Neural cell (in vitro differentiated cells): ENCODE data around the gene CACNA1H. TPM values are rescaled to one million over a fixed set of nuclear protein-coding genes. Genes with fewer than 3 reads are reported as not detected.

ENCODE experiments used
- H2AFZ ChIP-seq: fragments of 200-600, 300-800 bp; sonication (generic), shearing (Covaris generic); 2 replicates; pipeline ENCODE4 v1.6.0; 2014; ENCODE audit warnings: low read depth, mild to moderate bottlenecking, antibody characterized with exemption, low read length, moderate library complexity
- H3F3A ChIP-seq: fragments of 200-600 bp; shearing (Covaris generic); 2 replicates; pipeline ENCODE4 v1.6.1; 2016; ENCODE audit warnings: mild to moderate bottlenecking, moderate library complexity, mixed read lengths, antibody characterized with exemption, low read length; ENCODE audit not compliant: insufficient read depth, poor library complexity, severe bottlenecking
- H3K27ac ChIP-seq: fragments of 200-600, 300-800 bp; sonication (generic), shearing (Covaris generic); 2 replicates; pipeline ENCODE4 v1.5.1; 2014; ENCODE audit warnings: mild to moderate bottlenecking, low read length, moderate library complexity
- H3K27me3 ChIP-seq: fragments of 300-800, 200-600 bp; sonication (generic), shearing (Covaris generic); 2 replicates; pipeline ENCODE4 v1.6.0; 2014; ENCODE audit warnings: mild to moderate bottlenecking, low read depth, low read length, moderate library complexity; ENCODE audit not compliant: insufficient read depth
- H3K36me3 ChIP-seq: fragments of 300-800, 200-600 bp; sonication (generic), shearing (Covaris generic); 2 replicates; pipeline ENCODE4 v1.5.1; 2014; ENCODE audit warnings: mild to moderate bottlenecking, antibody characterized with exemption, low read length, moderate library complexity; ENCODE audit not compliant: insufficient read depth
- H3K4me2 ChIP-seq: fragments of 300-800, 200-600 bp; sonication (generic), shearing (Covaris generic); 2 replicates; pipeline ENCODE4 v1.6.0; 2014; ENCODE audit warnings: mild to moderate bottlenecking, low read length
- H3K4me3 ChIP-seq: fragments of 300-800, 200-600 bp; sonication (generic), shearing (Covaris generic); 2 replicates; pipeline ENCODE4 v1.5.1; 2014; ENCODE audit warnings: mild to moderate bottlenecking, low read length, moderate library complexity
- H3K79me2 ChIP-seq: fragments of 200-600 bp; shearing (Covaris generic); replicated peaks from 2 replicates; pipeline ENCODE4 v1.6.0; 2014; ENCODE audit warnings: mild to moderate bottlenecking, low read length, moderate library complexity; ENCODE audit not compliant: insufficient read depth
- H3K9ac ChIP-seq: fragments of 300-800, 200-600 bp; sonication (generic), shearing (Covaris generic); 2 replicates; pipeline ENCODE4 v1.6.1; 2016; ENCODE audit warnings: mild to moderate bottlenecking, low read length, mixed read lengths
- H3K9me2 ChIP-seq: fragments of 200-600 bp; shearing (Covaris generic); 2 replicates; pipeline ENCODE4 v1.6.1; 2016; ENCODE audit warnings: mild to moderate bottlenecking, low read length, mixed read lengths; ENCODE audit not compliant: insufficient read depth
- H3K9me3 ChIP-seq: fragments of 200-600, 300-800 bp; sonication (generic), shearing (Covaris generic); 2 replicates; pipeline ENCODE4 v1.6.1; 2016; ENCODE audit warnings: mild to moderate bottlenecking, mixed run types, low read length, moderate library complexity, mixed read lengths
- H4K20me1 ChIP-seq: fragments of 200-600 bp; shearing (Covaris generic); 2 replicates; pipeline ENCODE4 v1.6.1; 2016; ENCODE audit warnings: mild to moderate bottlenecking, mixed run types; ENCODE audit not compliant: insufficient read depth
- EP300 ChIP-seq: fragments of 450-650 bp; conservative IDR thresholded peaks from 2 replicates; pipeline ENCODE4 v1.6.1; 2014; ENCODE audit warnings: antibody characterized with exemption, mild to moderate bottlenecking, moderate library complexity; ENCODE audit not compliant: poor library complexity, severe bottlenecking
- EZH2 ChIP-seq: fragments of 200-600, 300-800 bp; shearing (Covaris generic), sonication (generic); IDR thresholded peaks from 2 replicates; pipeline ENCODE4 v1.6.1; 2014; ENCODE audit warnings: antibody characterized with exemption, low read length, borderline replicate concordance, mild to moderate bottlenecking; ENCODE audit not compliant: insufficient read depth, poor library complexity, severe bottlenecking
- MXI1 ChIP-seq: fragments of 450-650 bp; conservative IDR thresholded peaks from 2 replicates; pipeline ENCODE4 v1.6.1; 2014; ENCODE audit warnings: antibody characterized with exemption, mild to moderate bottlenecking; ENCODE audit not compliant: poor library complexity, severe bottlenecking
- POLR2AphosphoS5 ChIP-seq: IDR thresholded peaks from 2 replicates; pipeline ENCODE4 v1.6.1; 2012
- RAD21 ChIP-seq: fragments of 450-650 bp; conservative IDR thresholded peaks from 2 replicates; pipeline ENCODE4 v1.6.1; 2014; ENCODE audit warnings: antibody characterized with exemption, mild to moderate bottlenecking, moderate library complexity
- SMC3 ChIP-seq: fragments of 450-650 bp; conservative IDR thresholded peaks from 2 replicates; pipeline ENCODE4 v1.6.1; 2014; ENCODE audit warnings: antibody characterized with exemption, mild to moderate bottlenecking, moderate library complexity; ENCODE audit not compliant: poor library complexity
- TAF1 ChIP-seq: IDR thresholded peaks from 2 replicates; pipeline ENCODE4 v1.6.1; 2012; ENCODE audit warnings: low read depth
- polyA plus RNA-seq: library from polyadenylated mRNA; depleted of rRNA; stranded (reverse); fragments of >200 nt; gene quantifications from 2 replicates; pipeline ENCODE4 v1.2.3, GENCODE V29; 2014
- TF ChIP-seq, protein P1 (sequence below): fragments of 450-650 bp; IDR thresholded peaks from 2 replicates; pipeline ENCODE4 v1.5.1; 2014; ENCODE audit warnings: antibody characterized with exemption, mild to moderate bottlenecking, moderate library complexity; ENCODE audit not compliant: poor library complexity, severe bottlenecking
- TF ChIP-seq, protein P2 (sequence below): IDR thresholded peaks from 2 replicates; pipeline ENCODE4 v1.6.1; 2012; ENCODE audit warnings: borderline replicate concordance

Gene CACNA1H
- polyA plus RNA-seq, 1 donor from 2014 or later = 27.7 TPM

DNA sequence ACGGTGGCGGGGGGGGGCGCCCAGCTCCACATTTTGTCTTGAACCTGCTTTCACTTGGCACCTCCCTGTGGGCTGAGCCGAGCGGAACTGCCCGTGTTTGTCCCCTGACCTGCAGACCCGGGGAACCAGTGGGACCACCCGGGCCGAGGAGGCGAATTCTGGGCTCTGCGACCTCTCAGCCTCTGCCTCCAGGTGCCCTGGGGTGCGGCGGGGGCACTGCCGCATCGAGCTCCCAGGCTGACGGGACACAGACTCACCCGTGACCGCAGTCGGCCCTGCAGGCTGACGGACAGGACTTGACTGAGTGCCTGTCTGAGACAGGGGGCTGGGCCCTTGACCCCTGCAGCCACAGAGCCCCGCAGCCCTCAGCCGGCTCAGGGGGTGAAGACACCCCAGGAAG, 45.8 kb upstream of the CACNA1H start:
- H3K36me3 ChIP-seq = no peaks in the 10 kb centered on the region
- H3K27ac ChIP-seq = no peak overlapping the region
- no peaks in the 10 kb centered on the region for H4K20me1 ChIP-seq
- H3K9me2 ChIP-seq = no peaks in the 10 kb centered on the region
- no peaks in the 10 kb centered on the region for H3F3A ChIP-seq
- H3K4me3 ChIP-seq = no peak overlapping the region
- H2AFZ ChIP-seq = no peak overlapping the region
- H3K27me3 ChIP-seq = no peaks in the 10 kb centered on the region
- H3K9me3 ChIP-seq = no peaks in the 10 kb centered on the region
- TF ChIP-seq SMC3 = no peak
- TF ChIP-seq RAD21 = no peak
- no peak for TF ChIP-seq POLR2AphosphoS5
- TF ChIP-seq, protein P1, sequence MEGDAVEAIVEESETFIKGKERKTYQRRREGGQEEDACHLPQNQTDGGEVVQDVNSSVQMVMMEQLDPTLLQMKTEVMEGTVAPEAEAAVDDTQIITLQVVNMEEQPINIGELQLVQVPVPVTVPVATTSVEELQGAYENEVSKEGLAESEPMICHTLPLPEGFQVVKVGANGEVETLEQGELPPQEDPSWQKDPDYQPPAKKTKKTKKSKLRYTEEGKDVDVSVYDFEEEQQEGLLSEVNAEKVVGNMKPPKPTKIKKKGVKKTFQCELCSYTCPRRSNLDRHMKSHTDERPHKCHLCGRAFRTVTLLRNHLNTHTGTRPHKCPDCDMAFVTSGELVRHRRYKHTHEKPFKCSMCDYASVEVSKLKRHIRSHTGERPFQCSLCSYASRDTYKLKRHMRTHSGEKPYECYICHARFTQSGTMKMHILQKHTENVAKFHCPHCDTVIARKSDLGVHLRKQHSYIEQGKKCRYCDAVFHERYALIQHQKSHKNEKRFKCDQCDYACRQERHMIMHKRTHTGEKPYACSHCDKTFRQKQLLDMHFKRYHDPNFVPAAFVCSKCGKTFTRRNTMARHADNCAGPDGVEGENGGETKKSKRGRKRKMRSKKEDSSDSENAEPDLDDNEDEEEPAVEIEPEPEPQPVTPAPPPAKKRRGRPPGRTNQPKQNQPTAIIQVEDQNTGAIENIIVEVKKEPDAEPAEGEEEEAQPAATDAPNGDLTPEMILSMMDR = no peak
- no peak for TF ChIP-seq MXI1
- TF ChIP-seq, protein P2, sequence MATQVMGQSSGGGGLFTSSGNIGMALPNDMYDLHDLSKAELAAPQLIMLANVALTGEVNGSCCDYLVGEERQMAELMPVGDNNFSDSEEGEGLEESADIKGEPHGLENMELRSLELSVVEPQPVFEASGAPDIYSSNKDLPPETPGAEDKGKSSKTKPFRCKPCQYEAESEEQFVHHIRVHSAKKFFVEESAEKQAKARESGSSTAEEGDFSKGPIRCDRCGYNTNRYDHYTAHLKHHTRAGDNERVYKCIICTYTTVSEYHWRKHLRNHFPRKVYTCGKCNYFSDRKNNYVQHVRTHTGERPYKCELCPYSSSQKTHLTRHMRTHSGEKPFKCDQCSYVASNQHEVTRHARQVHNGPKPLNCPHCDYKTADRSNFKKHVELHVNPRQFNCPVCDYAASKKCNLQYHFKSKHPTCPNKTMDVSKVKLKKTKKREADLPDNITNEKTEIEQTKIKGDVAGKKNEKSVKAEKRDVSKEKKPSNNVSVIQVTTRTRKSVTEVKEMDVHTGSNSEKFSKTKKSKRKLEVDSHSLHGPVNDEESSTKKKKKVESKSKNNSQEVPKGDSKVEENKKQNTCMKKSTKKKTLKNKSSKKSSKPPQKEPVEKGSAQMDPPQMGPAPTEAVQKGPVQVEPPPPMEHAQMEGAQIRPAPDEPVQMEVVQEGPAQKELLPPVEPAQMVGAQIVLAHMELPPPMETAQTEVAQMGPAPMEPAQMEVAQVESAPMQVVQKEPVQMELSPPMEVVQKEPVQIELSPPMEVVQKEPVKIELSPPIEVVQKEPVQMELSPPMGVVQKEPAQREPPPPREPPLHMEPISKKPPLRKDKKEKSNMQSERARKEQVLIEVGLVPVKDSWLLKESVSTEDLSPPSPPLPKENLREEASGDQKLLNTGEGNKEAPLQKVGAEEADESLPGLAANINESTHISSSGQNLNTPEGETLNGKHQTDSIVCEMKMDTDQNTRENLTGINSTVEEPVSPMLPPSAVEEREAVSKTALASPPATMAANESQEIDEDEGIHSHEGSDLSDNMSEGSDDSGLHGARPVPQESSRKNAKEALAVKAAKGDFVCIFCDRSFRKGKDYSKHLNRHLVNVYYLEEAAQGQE = no peak
- TF ChIP-seq EZH2 = no peak
- no peak for TF ChIP-seq TAF1
- TF ChIP-seq EP300 = no peak
- no peaks in the 10 kb centered on the region for H3K79me2 ChIP-seq
- no peak overlapping the region for H3K4me2 ChIP-seq
- H3K9ac ChIP-seq = no peak overlapping the region

DNA sequence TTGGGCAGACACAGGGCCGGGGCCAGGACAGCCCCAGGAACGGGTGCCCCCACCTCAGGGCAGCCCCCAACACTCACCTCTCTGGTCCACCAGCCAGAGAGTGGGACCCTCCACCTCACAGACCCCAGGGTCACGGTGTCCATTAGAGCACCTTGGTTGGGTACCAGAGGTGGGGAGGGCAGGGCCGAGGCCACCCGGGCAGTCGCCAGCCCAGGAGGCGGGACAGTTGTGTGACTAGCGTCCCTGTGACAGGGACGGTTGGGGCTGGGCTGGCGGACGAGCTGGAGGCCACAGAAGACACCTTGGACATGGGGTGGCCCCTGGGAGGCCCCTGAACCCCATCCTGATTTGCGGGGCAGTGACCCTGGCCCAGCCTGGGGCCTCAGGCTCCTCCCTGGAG, 45.2 kb upstream of the CACNA1H start:
- Histone ChIP-seq H3K9ac (no peak overlapping the region), H3K79me2 (no peaks in the 10 kb centered on the region), H3K9me3 (no peaks in the 10 kb centered on the region), H3K4me3 (no peak overlapping the region), H3F3A (no peaks in the 10 kb centered on the region), H2AFZ (no peak overlapping the region), H4K20me1 (no peaks in the 10 kb centered on the region), H3K36me3 (no peaks in the 10 kb centered on the region), H3K9me2 (no peaks in the 10 kb centered on the region), H3K4me2 (no peak overlapping the region), H3K27ac (no peak overlapping the region), H3K27me3 (no peaks in the 10 kb centered on the region)
- TF ChIP-seq, protein P2 = no peak
- no peak for TF ChIP-seq MXI1
